Keratinocyte (primary cell): ENCODE results near the gene SF1. TPM values are rescaled to one million over a fixed set of nuclear protein-coding genes. Genes with fewer than 3 reads are reported as not detected.

Source experiments
- DNase-seq: peaks from one replicate; pipeline ENCODE4 v3.0.0-alpha.2; 2011; ENCODE audit warnings: low read depth, missing footprints, low spot score
- FAIRE-seq: peaks from 2 replicates; lab custom pipeline; 2011; peaks lifted over from hg19 to GRCh38; lab: Jason Lieb, UNC
- H2AFZ ChIP-seq: 2 replicates; pipeline ENCODE4 v1.6.0; 2012; ENCODE audit warnings: low read length, control low read depth, inconsistent platforms; ENCODE audit not compliant: control insufficient read depth
- H3K27ac ChIP-seq: 2 replicates; pipeline ENCODE4 v1.5.1; 2011; ENCODE audit warnings: low read length; ENCODE audit not compliant: control insufficient read depth, insufficient read depth
- H3K27me3 ChIP-seq: 3 replicates; pipeline ENCODE4 v1.6.0; 2011; ENCODE audit warnings: low read length; ENCODE audit not compliant: control insufficient read depth, insufficient read depth; ENCODE audit errors: extremely low read depth
- H3K36me3 ChIP-seq, 2 experiments: 2 replicates in 1 of 2; 3 replicates in 1 of 2; pipeline ENCODE4 v1.5.1; 2011; ENCODE audit warnings: low read length in 2 of 2, mild to moderate bottlenecking in 1 of 2; ENCODE audit not compliant: control insufficient read depth in 2 of 2, insufficient read depth in 2 of 2; ENCODE audit errors: extremely low read depth in 1 of 2
- H3K4me1 ChIP-seq: 3 replicates; pipeline ENCODE4 v1.5.1; 2011; ENCODE audit warnings: low read length; ENCODE audit not compliant: control insufficient read depth, insufficient read depth; ENCODE audit errors: extremely low read depth
- H3K4me2 ChIP-seq: 3 replicates; pipeline ENCODE4 v1.6.0; 2011; ENCODE audit warnings: low read depth, low read length; ENCODE audit not compliant: control insufficient read depth, insufficient read depth; ENCODE audit errors: extremely low read depth
- H3K4me3 ChIP-seq, 3 experiments: fragments of 200-600 bp in 1 of 3; sonication (generic) in 1 of 3; 2 replicates in 2 of 3; 3 replicates in 1 of 3; pipeline ENCODE4 v1.5.1; 2011 to 2016; ENCODE audit warnings: low read length in 3 of 3, mild to moderate bottlenecking in 3 of 3, control low read depth in 2 of 3, inconsistent platforms in 1 of 3, low read depth in 1 of 3, mixed read lengths in 1 of 3, mixed run types in 1 of 3, moderate library complexity in 1 of 3; ENCODE audit not compliant: control insufficient read depth in 2 of 3, insufficient read depth in 2 of 3; ENCODE audit errors: extremely low read depth in 1 of 3
- H3K79me2 ChIP-seq: 2 replicates; pipeline ENCODE4 v1.6.0; 2012; ENCODE audit warnings: low read length; ENCODE audit not compliant: control insufficient read depth, insufficient read depth
- H3K9ac ChIP-seq: 3 replicates; pipeline ENCODE4 v1.6.0; 2011; ENCODE audit warnings: low read length; ENCODE audit not compliant: control insufficient read depth, insufficient read depth; ENCODE audit errors: extremely low read depth
- H3K9me1 ChIP-seq: 3 replicates; pipeline ENCODE4 v1.6.0; 2011; ENCODE audit warnings: low read length; ENCODE audit not compliant: control insufficient read depth, insufficient read depth; ENCODE audit errors: extremely low read depth
- H3K9me3 ChIP-seq: 2 replicates; pipeline ENCODE4 v1.5.1; 2012; ENCODE audit warnings: low read depth, low read length; ENCODE audit not compliant: control insufficient read depth
- H4K20me1 ChIP-seq: 3 replicates; pipeline ENCODE4 v1.6.0; 2011; ENCODE audit warnings: low read length; ENCODE audit not compliant: control insufficient read depth, insufficient read depth; ENCODE audit errors: extremely low read depth
- CTCF ChIP-seq, 3 experiments: IDR thresholded peaks in 1 of 3; conservative IDR thresholded peaks in 1 of 3; optimal IDR thresholded peaks in 1 of 3; 2 replicates in 2 of 3; 3 replicates in 1 of 3; pipeline versions ENCODE3 to v1.5.1; 2011; ENCODE audit warnings: low read length in 3 of 3, mild to moderate bottlenecking in 3 of 3, moderate library complexity in 2 of 3, control low read depth in 1 of 3, inconsistent platforms in 1 of 3; ENCODE audit not compliant: insufficient read depth in 2 of 3; ENCODE audit errors: extremely low read depth in 1 of 3
- EZH2 ChIP-seq: IDR thresholded peaks from one replicate; pipeline ENCODE4 v1.6.1; 2012; ENCODE audit warnings: inconsistent platforms, mild to moderate bottlenecking, low read length, moderate library complexity
- dilution Hi-C: fragments of 300-500 bp; cut with MboI; formaldehyde crosslinking; loops from one replicate; pipeline ENCODE4 v1.7.0; 2020; ENCODE audit warnings: low sequenced_read_pairs; ENCODE audit not compliant: extremely low pct_ligation_motif_present
- polyA plus RNA-seq, 5 experiments: library from polyadenylated mRNA; depleted of rRNA in 3 of 5; stranded (reverse) in 3 of 5; stranded (forward) in 1 of 5; unstranded in 1 of 5; fragments of >200 nt; gene quantifications; 1 replicate in 1 of 5; 2 replicates in 3 of 5; 3 replicates in 1 of 5; pipeline versions ENCODE4 v1.2.1 to v1.2.3, GENCODE V29; 2011 to 2012; ENCODE audit warnings: missing spikeins in 2 of 5, low read depth in 1 of 5, low replicate concordance in 1 of 5

Gene SF1
- polyA plus RNA-seq, 1 donor (not counting 4 experiments of a cell fraction or from before 2014, with no cell fraction given) = 54.5 TPM

GRCh38 chr11:64789331-64790204 is 11.2 kb upstream of the SF1 start:
- no peak overlapping the region for H2AFZ ChIP-seq
- H3K4me3 ChIP-seq = no peak overlapping the region
- no peaks in the 10 kb centered on the region for H3K79me2 ChIP-seq
- no peaks in the 10 kb centered on the region for H3K27me3 ChIP-seq
- no peaks in the 10 kb centered on the region for H3K9me3 ChIP-seq
- FAIRE-seq (no peak), DNase-seq (no peak)
- TF ChIP-seq EZH2 (no peak), CTCF (optimal IDR thresholded peaks at IDR 0.05 in 1 of 3, IDR thresholded peaks at IDR 0.05 in 1 of 3, conservative IDR thresholded peaks at IDR 0.05 in 1 of 3; ENCODE audit: extremely low read depth in 1 of 3, insufficient read depth in 2 of 3, low read length in 3 of 3) (no peak)
- H3K4me1 ChIP-seq = no peaks in the 10 kb centered on the region
- no peaks in the 10 kb centered on the region for H4K20me1 ChIP-seq
- no peak overlapping the region for H3K27ac ChIP-seq
- no peak overlapping the region for H3K9ac ChIP-seq
- dilution Hi-C loops = no loop called here
- peaks cover 0 to 6% of the 10 kb centered on the region in 2 experiments for H3K36me3 ChIP-seq
- no peak overlapping the region for H3K4me2 ChIP-seq
- H3K9me1 ChIP-seq = peaks cover 2% of the 10 kb centered on the region

GRCh38 chr11:64788321-64789215 is 10.2 kb upstream of the SF1 start:
- H3K4me3 ChIP-seq = no peak overlapping the region
- FAIRE-seq (no peak), DNase-seq (no peak)
- H3K9me3 ChIP-seq = no peaks in the 10 kb centered on the region
- H3K27ac ChIP-seq = no peak overlapping the region
- no peak overlapping the region for H2AFZ ChIP-seq
- H3K27me3 ChIP-seq = no peaks in the 10 kb centered on the region
- no peaks in the 10 kb centered on the region for H3K4me1 ChIP-seq
- H3K4me2 ChIP-seq = no peak overlapping the region
- TF ChIP-seq EZH2 (no peak), CTCF (optimal IDR thresholded peaks at IDR 0.05 in 1 of 3, IDR thresholded peaks at IDR 0.05 in 1 of 3, conservative IDR thresholded peaks at IDR 0.05 in 1 of 3; ENCODE audit: extremely low read depth in 1 of 3, insufficient read depth in 2 of 3, low read length in 3 of 3) (no peak)
- no peaks in the 10 kb centered on the region for H3K9me1 ChIP-seq
- no peak overlapping the region for H3K9ac ChIP-seq
- dilution Hi-C loops = no loop called here
- no peaks in the 10 kb centered on the region for H3K79me2 ChIP-seq
- H3K36me3 ChIP-seq = peaks cover 0 to 6% of the 10 kb centered on the region in 2 experiments
- no peaks in the 10 kb centered on the region for H4K20me1 ChIP-seq
